NCI-H1436 (cell line): ENCODE measurements around the gene DCX.

Experiments
- DNase-seq: peaks from one replicate; lab custom pipeline; 2025; lab: John Stamatoyannopoulos, UW

DCX gene

DNA sequence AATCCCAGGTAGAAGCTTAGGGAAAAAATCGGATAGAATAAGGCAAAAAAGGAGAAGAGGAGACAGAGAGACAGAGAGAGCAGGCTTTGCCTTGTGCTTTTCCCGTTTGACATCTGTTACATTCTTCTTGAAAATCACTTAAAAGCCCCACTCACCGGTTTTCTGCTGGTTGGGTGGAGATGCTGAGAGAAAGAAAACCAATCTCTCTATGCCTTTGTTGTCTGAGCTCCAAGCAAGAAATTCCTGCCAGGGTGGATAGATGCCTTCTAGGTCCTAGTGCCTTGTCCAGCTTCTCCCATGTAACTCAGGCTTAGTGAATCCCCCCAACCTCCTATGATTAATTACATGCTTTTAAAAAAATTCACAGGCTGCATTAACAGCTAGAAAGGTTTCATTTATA lies at the start of gene DCX:
Gene DCX, minus strand, starts transcription at position 210 of the 400 bp plus-strand sequence. CDS start 1,794 bp downstream, outside the sequence.
- DNase-seq = no peak

GRCh38 chrX:111460607-111461006 lies 48.6 kb upstream of the DCX start:
- DNase-seq = no peak

- peak; percentile 63 for DNase-seq
Observed at GRCh38 chrX:111447298-111447697, 35.3 kb upstream of the DCX start.

DNA sequence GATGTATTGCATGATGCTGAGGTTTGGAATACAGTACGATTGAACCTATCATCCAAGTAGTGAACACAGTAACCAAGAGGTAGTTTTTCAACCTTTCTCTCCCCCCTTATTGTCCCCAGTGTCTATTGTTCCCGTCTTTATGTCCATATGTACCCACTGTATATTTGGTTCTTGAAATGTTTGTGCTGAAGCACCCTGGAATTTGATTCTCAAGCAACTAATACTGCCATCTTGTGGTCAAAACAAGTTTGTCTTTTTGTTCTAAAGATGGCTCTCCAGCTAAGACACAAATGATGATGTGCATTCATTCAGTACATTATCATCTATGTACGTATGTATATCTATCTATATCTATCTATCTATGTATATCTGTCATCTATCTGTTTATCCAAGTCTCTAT lies 33.5 kb upstream of the DCX start:
- DNase-seq = peak; percentile 72

GRCh38 chrX:111444881-111445280 lies 32.9 kb upstream of the DCX start:
- no peak for DNase-seq

- no peak for DNase-seq
Observed at GRCh38 chrX:111443946-111444345, 32.0 kb upstream of the DCX start.

DNA sequence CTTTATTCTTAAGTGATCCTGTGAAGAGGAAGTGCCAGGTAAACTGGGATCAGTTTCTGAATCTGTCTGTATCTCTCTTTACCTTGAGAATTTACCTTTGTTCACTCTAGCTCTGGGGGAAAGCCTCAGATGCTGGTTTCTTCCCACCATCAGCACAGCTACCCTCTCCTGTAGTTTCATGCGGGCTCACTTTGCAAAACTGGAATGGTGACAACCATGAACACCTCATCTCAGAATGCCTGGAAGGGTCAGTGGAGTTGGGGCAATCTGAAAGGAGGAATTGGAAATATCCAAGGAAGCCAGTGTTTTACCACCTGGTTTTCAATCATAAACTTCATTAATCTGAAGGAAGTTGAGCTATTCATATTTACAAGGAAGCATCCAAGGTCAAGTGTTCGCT lies 30.8 kb upstream of the DCX start:
- DNase-seq = no peak

GRCh38 chrX:111435469-111435868 lies 23.5 kb upstream of the DCX start:
- no peak for DNase-seq

DNA sequence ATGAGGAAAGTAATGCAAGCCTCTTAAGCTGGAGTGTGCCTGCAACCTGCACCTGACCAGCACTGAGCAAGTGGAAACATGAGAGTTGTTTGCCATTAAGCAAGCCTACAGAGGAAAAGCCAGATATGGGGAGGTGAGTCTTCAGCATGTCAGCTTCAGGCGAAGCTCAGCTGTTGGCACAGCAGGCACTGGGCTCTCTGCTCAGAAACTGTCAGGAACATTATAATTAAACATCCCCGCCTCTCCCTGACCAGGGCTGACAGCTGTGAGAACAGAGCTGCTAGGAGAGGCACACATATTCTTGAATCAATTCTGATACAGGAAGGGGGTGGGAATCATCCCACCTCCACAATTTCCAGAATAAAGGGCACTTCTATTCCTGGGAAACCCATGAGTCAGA lies 19.0 kb upstream of the DCX start:
- DNase-seq = no peak

DNA sequence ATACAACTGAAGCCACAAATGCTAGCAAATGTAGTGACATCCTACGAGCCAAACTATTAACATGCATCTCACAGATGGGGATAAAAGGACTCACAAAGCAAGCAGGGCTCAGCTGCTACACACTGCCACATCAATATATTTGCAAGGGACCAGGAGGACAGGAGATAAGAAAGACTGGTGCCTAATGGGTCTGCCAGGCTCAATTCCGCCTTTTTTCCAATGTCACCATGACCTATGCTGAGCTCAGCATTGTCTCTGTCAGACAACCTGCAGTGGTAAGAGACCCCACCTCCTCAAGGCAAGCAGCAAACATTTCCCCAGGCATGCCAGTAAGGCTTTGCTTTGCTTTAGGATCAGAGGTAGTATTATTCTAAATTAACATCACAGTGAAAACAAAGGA lies 435 bp downstream of the DCX start:
- no peak for DNase-seq

DNA sequence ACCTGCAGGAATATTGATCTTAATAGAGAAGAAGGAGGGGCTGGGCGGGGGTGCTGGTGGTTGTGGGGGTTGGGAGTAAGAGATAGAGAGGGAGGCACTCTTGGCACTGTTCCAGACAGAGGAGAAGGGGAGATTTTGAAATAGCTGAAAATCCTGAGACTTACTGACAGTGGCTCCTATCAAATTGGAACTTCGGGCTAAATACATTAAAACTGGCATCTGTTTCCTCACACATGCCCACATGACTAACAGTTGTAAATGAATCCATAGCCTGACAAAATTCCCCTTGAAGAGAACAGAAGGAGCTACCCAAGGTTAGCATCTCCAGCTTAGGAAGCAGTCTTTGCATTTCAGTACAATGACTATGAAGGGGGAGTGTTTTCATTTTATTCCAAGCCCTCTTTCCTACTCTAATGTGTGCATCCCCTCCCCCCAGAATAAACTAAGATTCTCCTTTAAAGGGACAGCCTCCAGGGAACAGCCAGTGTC lies 1.4 kb downstream of the DCX start:
- no peak for DNase-seq

DNA sequence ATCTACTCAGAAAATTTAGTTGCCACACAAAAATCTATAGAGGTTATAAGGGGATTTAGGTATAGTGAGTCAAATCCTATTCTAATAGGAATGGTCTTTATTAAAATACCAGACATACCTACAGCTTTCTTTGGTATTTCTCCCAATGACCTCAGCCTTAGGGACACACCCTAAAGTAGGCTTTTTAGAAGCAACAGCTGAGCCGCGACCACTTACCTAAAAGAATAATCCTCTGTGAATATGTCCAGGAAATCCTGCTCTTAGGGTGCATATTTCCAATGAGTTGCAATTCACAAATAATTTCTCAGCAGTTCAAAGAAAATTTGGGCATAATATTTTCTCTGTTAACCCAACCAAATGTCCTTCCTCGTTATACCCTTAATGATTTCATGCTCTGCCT lies 2.7 kb downstream of the DCX start:
- no peak for DNase-seq

DNA sequence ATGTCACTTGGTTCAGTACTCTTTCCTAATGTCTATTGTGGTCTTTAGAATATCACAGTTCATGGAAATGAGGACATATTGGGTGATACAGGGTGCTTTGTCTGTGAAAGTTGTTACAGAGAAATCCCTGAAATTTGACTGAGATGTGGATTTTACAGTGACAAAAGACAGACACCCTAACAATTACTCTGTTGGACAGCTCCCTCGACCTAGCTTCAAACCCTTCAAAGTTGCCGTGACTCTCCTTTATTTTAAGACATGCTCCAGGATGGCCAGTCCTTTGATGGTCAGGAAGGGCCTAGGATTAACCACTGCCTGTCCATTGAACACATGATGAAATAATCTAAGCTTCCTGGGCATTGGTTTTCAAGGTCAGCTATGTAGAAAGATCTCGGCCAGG lies 4.0 kb downstream of the DCX start:
- no peak for DNase-seq

DNA sequence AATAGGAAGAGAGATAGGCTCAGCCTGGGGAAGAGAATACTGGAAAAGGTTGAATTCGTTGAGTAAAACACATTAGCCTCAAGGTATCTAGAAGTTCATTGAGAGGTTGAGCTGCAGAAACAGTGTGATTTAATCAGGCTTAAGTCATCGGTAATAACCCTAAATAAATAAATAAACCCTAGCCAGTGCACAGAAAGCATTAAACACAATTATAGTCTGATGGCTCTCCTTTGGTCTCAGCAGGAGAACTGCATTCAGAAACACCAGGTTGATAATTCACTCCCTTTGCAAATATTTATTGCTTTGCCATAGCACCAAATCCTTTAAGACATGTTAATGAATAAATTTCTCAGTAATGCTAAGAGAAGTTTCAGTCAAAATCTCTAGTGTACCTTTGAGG lies 9.6 kb downstream of the DCX start:
- no peak for DNase-seq

- no peak for DNase-seq
Observed at GRCh38 chrX:111395149-111395548, 16.8 kb downstream of the DCX start.

DNA sequence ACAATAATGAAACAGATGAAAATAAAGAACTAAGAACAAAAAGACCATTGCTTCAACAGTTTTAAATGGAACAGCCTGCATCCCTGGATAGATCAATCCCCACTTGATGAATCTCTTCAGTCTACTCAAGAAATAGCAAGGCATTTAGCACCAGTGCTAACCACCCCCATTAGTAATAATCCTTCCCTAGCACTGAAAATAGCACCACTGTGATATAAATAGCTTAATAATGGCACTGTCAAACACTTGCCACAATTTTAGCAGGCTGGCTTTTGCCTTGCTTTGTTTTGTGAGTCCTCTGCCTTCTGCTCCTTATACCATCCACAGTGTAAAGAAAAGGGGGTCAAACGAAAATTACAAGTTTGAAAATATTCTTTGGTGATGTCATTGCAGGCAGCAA lies 17.4 kb downstream of the DCX start:
- no peak for DNase-seq

- no peak for DNase-seq
Observed at GRCh38 chrX:111387470-111388070, 24.4 kb downstream of the DCX start.

DNA sequence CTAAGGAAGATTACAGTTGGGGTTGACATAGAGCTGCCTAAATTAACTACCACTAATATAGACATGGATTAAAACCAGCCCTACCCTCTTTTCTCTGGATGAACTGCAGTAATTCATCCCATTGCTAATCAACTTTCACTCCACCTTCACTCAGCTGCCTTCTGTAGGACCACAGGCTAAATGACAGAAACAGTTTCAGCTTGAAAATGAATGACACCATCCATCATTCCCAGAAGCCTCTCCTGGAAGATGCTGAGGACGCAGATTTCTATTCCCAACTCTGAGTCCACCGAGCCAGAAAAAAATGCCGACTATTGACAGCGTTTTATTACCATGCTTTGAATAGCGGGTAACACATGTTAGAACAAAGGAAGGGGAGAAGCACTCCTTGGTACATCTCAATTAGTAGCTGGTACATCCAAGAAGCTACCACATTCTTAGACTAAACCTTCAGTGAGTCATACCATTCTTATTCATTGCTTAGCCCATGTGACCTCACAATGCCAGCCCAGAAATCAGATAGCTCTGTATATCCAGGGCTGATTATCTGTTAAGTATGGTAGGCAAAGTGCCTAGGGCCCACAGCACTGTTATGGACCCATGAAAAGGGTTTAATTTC lies 25.3 kb downstream of the DCX start:
- DNase-seq = no peak

DNA sequence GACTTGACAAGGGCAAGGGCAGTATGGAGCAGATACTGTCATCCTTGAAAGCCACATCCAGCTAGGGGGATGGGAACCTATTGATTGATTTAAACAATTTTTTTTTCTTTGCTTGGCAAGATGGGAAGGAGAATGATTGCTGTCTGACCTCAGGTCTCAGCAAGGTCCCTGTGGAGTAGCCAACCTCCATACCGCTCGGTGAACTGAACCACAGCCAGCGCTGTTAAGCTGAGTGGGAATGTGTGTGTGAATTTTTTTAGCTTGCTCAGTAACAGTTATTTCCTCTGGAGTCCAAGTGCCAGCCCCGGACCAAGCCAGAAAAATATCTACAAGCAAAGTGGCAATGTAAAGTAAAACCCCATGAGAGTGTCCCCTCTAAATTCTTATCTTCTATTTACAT lies 25.9 kb downstream of the DCX start:
- DNase-seq = no peak

- DNase-seq = no peak
Observed at GRCh38 chrX:111382277-111382676, 29.7 kb downstream of the DCX start.

- peak; percentile 83 for DNase-seq
Observed at GRCh38 chrX:111376897-111377578, 35.0 kb downstream of the DCX start.

GRCh38 chrX:111376486-111376885 lies 35.5 kb downstream of the DCX start:
- no peak for DNase-seq

- DNase-seq = no peak
Observed at GRCh38 chrX:111375747-111376146, 36.2 kb downstream of the DCX start.
